ENCODE data around the gene TBC1D9. TPM values are rescaled to one million over a fixed set of nuclear protein-coding genes. Genes with fewer than 3 reads are reported as not detected.

Gene TBC1D9
- polyA plus RNA-seq, 2 of the 4 experiments (the other 2 are of a cell fraction), result 5.6 to 11.8 TPM

- 94% methylated on average over 2 of the region's 2 CpGs for WGBS (ENCODE audit: missing lambda C conversion rate)
- Histone ChIP-seq H3K27ac (no peak overlapping the region), H3K4me2 (no peak overlapping the region), H3K4me1 (no peaks in the 10 kb centered on the region), H3K9me3 (no peaks in the 10 kb centered on the region), H3K4me3 (no peak overlapping the region)
- no peak for DNase-seq (ENCODE audit: low read depth in 1 of 2, low spot score in 1 of 2)
- POLR2A ChIA-PET, result no interaction called here
- no peak for TF ChIP-seq KDM5A (IDR thresholded peaks at IDR 0.05)
- TF ChIP-seq CHD2 (IDR thresholded peaks at IDR 0.05; ENCODE audit: low read length, partially characterized antibody), result no peak
- TF ChIP-seq NR3C1 (IDR thresholded peaks at IDR 0.05), result no peak
- no peak for TF ChIP-seq HDAC2 (IDR thresholded peaks at IDR 0.05)
- TF ChIP-seq MYC (IDR thresholded peaks at IDR 0.05; ENCODE audit: borderline replicate concordance, low read length), result no peak
- no peak for TF ChIP-seq ESRRA (IDR thresholded peaks at IDR 0.05; ENCODE audit: borderline replicate concordance, low read length)
- TF ChIP-seq RFX5 (IDR thresholded peaks at IDR 0.05), result no peak
- TF ChIP-seq HOXA7 (CRISPR knock-in tag; IDR thresholded peaks at IDR 0.05), result no peak
- no peak for TF ChIP-seq PHF8 (IDR thresholded peaks at IDR 0.05; ENCODE audit: borderline replicate concordance, low read depth)
- no peak for TF ChIP-seq ZC3H11A (IDR thresholded peaks at IDR 0.05)
- no peak for TF ChIP-seq REST (IDR thresholded peaks at IDR 0.05)
- no peak for TF ChIP-seq FOSL2 (IDR thresholded peaks at IDR 0.05)
- TF ChIP-seq FOSL2 (CRISPR knock-in tag; IDR thresholded peaks at IDR 0.05), result no peak
- no peak for TF ChIP-seq CBX2 (IDR thresholded peaks at IDR 0.05; ENCODE audit: borderline replicate concordance, low read depth)
- TF ChIP-seq USF2 (IDR thresholded peaks at IDR 0.05), result no peak
- TF ChIP-seq TP53 (CRISPR knock-in tag; IDR thresholded peaks at IDR 0.05), result no peak
- no peak for ATAC-seq
- no peak for FAIRE-seq
- CTCF ChIA-PET, result no interaction called here
Measured at GRCh38 chr4:140703463-140703862, 52.7 kb downstream of the TBC1D9 start.

- no peak for FAIRE-seq
- DNase-seq (ENCODE audit: low read depth in 1 of 2, low spot score in 1 of 2), result no peak
- POLR2A ChIA-PET, result no interaction called here
- Histone ChIP-seq H3K4me2 (no peak overlapping the region), H3K4me3 (no peak overlapping the region), H3K4me1 (no peaks in the 10 kb centered on the region), H3K9me3 (no peaks in the 10 kb centered on the region), H3K27ac (no peak overlapping the region)
- 95% methylated on average over 6 of the region's 6 CpGs for WGBS (ENCODE audit: missing lambda C conversion rate)
- CTCF ChIA-PET, result no interaction called here
- no peak for ATAC-seq
- TF ChIP-seq CEBPB (IDR thresholded peaks at IDR 0.05), result no peak
- TF ChIP-seq PHF8 (IDR thresholded peaks at IDR 0.05; ENCODE audit: borderline replicate concordance, low read depth), result no peak
- no peak for TF ChIP-seq ZNF302 (CRISPR knock-in tag; IDR thresholded peaks at IDR 0.05)
- TF ChIP-seq MAFK (IDR thresholded peaks at IDR 0.05; ENCODE audit: partially characterized antibody), result no peak
- no peak for TF ChIP-seq HOXB5 (CRISPR knock-in tag; IDR thresholded peaks at IDR 0.05)
- TF ChIP-seq USF2 (IDR thresholded peaks at IDR 0.05), result no peak
- no peak for TF ChIP-seq FOSB (CRISPR knock-in tag; IDR thresholded peaks at IDR 0.05)
- TF ChIP-seq MAZ (IDR thresholded peaks at IDR 0.05; ENCODE audit: borderline replicate concordance, low read depth, low read length), result no peak
- TF ChIP-seq FOXS1 (CRISPR knock-in tag; IDR thresholded peaks at IDR 0.05), result no peak
- TF ChIP-seq HMGXB4 (CRISPR knock-in tag; IDR thresholded peaks at IDR 0.05; ENCODE audit: borderline replicate concordance), result no peak
- no peak for TF ChIP-seq POLR2A (IDR thresholded peaks at IDR 0.05; ENCODE audit: low read length)
- TF ChIP-seq CBX8 (IDR thresholded peaks at IDR 0.05), result no peak
- TF ChIP-seq CTCF (IDR thresholded peaks at IDR 0.05), result no peak
- no peak for TF ChIP-seq NR3C1 (IDR thresholded peaks at IDR 0.05)
- no peak for TF ChIP-seq RARB (CRISPR knock-in tag; IDR thresholded peaks at IDR 0.05)
- TF ChIP-seq SMC3 (IDR thresholded peaks at IDR 0.05), result no peak
- no peak for TF ChIP-seq SREBF2 (IDR thresholded peaks at IDR 0.05)
- no peak for TF ChIP-seq CHD2 (IDR thresholded peaks at IDR 0.05; ENCODE audit: low read length, partially characterized antibody)
Measured at GRCh38 chr4:140702096-140702757, 54.0 kb downstream of the TBC1D9 start.
